Liver (tissue), 3 donors: ENCODE data around the gene UNC5CL.

Experiments
- ATF3 ChIP-seq: IDR thresholded peaks from 2 replicates; pipeline ENCODE4 v1.6.1; 2016; ENCODE audit warnings: antibody characterized with exemption
- CTCF ChIP-seq: fragments of 150-350 bp; IDR thresholded peaks from 2 replicates; pipeline ENCODE4 v1.5.1; 2017; ENCODE audit warnings: improper control_type of control experiment, low read depth, low read length; ENCODE audit not compliant: missing input control
- FOXA1 ChIP-seq: IDR thresholded peaks from 2 replicates; pipeline ENCODE4 v1.6.1; 2016; ENCODE audit warnings: antibody characterized with exemption
- JUND ChIP-seq, 2 donors: IDR thresholded peaks; 2 replicates each; pipeline ENCODE4 v1.6.1; 2016; ENCODE audit warnings: antibody characterized with exemption in 2 of 2
- REST ChIP-seq: IDR thresholded peaks from 2 replicates; pipeline ENCODE4 v1.6.1; 2016; ENCODE audit warnings: antibody characterized with exemption, mild to moderate bottlenecking
- RXRA ChIP-seq, 2 donors: IDR thresholded peaks; 2 replicates each; pipeline ENCODE4 v1.6.1; 2017 to 2018; ENCODE audit warnings: antibody characterized with exemption in 2 of 2, mild to moderate bottlenecking in 1 of 2
- donor health status: healthy.
- donor health status: healthy.

GRCh38 chr6:41011673-41012072, 27.3 kb downstream of the UNC5CL start:
- TF ChIP-seq CTCF, result no peak
- no peak for TF ChIP-seq ATF3
- no peak for TF ChIP-seq RXRA (IDR thresholded peaks at IDR 0.05)
- TF ChIP-seq REST, result no peak
- TF ChIP-seq FOXA1, result no peak
- TF ChIP-seq JUND (IDR thresholded peaks at IDR 0.05), result no peak
